Measurements from ENCODE around the gene CD70.
"Not testable (repeated sequence)": the region's sequence is repeated elsewhere in the genome, so short reads cannot be mapped to it uniquely, and the experiment has no call there.

Gene CD70

DNA sequence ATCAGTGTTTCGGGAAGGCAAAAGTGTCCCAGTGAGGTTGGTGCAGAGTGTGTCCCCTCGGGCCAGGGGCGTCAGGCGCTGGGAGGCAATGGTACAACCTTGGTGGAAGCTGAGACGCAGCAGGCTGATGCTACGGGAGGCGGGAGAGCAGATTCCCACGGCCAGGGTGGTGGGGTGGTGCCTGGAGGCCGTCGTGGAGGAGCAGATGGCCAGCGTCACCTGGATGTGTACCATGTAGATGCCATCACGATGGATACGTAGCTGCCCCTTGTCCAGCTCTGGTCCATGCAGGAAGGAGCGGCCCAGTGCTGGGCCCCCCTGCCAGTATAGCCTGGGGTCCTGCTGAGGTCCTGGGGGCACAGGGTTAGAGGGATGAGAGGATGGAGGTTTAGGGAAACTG is 4.9 kb downstream of the CD70 start:
- Histone ChIP-seq H3K9me3 (ENCODE audit: severe bottlenecking) (peaks cover 3% of the 10 kb centered on the region), H3K27ac (no peak overlapping the region), H3K4me3 (ENCODE audit: low read depth, low read length) (no peak overlapping the region), H3K36me3 (no peaks in the 10 kb centered on the region), H3K27me3 (ENCODE audit: insufficient read depth, low read depth, severe bottlenecking) (peaks cover 12% of the 10 kb centered on the region)
- TF ChIP-seq, protein P1, sequence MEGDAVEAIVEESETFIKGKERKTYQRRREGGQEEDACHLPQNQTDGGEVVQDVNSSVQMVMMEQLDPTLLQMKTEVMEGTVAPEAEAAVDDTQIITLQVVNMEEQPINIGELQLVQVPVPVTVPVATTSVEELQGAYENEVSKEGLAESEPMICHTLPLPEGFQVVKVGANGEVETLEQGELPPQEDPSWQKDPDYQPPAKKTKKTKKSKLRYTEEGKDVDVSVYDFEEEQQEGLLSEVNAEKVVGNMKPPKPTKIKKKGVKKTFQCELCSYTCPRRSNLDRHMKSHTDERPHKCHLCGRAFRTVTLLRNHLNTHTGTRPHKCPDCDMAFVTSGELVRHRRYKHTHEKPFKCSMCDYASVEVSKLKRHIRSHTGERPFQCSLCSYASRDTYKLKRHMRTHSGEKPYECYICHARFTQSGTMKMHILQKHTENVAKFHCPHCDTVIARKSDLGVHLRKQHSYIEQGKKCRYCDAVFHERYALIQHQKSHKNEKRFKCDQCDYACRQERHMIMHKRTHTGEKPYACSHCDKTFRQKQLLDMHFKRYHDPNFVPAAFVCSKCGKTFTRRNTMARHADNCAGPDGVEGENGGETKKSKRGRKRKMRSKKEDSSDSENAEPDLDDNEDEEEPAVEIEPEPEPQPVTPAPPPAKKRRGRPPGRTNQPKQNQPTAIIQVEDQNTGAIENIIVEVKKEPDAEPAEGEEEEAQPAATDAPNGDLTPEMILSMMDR (IDR thresholded peaks at IDR 0.05; ENCODE audit: low read depth, low read length), result no peak
- DNase-seq, result no peak

DNA sequence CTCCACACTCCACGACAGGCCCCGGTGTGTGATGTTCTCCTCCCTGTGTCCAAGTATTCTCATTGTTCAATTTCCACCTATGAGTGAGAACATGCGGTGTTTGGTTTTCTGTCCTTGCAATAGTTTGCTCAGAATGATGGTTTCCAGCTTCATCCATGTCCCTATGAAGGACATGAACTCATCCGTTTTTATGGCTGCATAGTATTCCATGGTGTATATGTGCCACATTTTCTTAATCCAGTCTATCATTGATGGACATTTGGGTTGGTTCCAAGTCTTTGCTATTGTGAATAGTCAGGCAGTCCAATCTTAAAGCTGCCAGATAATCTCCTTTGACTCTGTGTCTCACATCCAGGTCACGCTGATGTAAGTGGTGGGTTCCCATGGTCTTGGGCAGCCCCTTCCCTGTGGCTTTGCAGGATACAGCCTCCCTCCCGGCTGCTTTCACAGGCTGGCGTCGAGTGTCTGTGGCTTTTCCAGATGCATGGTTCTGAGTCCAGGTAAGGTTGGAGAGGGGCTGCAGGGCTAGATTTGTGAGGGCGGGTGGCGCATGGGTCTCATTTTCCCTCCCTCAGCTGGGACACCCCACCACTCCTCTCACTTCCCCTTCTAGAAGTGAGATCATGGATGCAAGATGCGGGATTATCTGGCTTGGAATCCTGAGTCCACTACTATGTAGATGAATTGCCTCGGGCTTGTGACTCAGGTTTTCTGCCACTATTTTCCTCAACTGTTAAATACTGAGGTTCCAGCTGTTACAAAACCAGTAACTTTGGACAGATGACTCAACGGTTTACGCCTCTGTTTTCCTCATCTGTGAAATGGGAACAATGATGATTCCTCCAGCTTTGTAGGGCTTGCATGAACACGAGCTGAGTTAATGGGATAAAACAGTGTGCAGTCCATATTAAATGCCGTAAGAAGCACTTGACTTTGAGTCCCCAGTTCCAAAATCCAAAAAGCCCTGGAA is 8.2 kb downstream of the CD70 start:
- H3K36me3 ChIP-seq; H3K4me3 ChIP-seq (ENCODE audit: low read depth, low read length); H3K27me3 ChIP-seq (ENCODE audit: insufficient read depth, low read depth, severe bottlenecking); DNase-seq; H3K27ac ChIP-seq: not testable (repeated sequence)
- peaks cover 10% of the 10 kb centered on the region for H3K9me3 ChIP-seq (ENCODE audit: severe bottlenecking)

DNA sequence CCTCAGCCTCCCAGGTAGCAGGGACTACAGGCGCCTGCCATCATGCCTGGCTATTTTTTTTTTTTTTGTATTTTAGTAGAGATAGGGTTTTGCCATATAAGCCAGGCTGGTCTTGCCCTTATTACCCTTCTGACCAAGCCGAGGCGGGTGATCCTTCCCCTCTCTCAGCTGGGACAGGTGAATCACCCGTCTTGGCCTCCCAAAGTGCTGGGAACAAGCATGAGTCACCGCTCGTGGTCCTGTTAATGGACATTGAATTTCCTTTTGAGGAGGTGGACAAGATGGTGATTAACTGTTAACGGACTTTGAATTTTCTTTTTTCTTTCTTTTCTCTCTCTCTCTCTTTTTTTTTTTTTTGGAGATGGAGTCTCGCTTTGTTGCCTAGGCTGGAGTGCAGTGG is 10.6 kb downstream of the CD70 start:
- Histone ChIP-seq H3K4me3 (ENCODE audit: low read depth, low read length) (no peak overlapping the region), H3K27me3 (ENCODE audit: insufficient read depth, low read depth, severe bottlenecking) (no peaks in the 10 kb centered on the region), H3K9me3 (ENCODE audit: severe bottlenecking) (peaks cover 11% of the 10 kb centered on the region), H3K27ac (no peak overlapping the region), H3K36me3 (no peaks in the 10 kb centered on the region)
- TF ChIP-seq, protein P1 (IDR thresholded peaks at IDR 0.05; ENCODE audit: low read depth, low read length), result no peak
- no peak for DNase-seq

DNA sequence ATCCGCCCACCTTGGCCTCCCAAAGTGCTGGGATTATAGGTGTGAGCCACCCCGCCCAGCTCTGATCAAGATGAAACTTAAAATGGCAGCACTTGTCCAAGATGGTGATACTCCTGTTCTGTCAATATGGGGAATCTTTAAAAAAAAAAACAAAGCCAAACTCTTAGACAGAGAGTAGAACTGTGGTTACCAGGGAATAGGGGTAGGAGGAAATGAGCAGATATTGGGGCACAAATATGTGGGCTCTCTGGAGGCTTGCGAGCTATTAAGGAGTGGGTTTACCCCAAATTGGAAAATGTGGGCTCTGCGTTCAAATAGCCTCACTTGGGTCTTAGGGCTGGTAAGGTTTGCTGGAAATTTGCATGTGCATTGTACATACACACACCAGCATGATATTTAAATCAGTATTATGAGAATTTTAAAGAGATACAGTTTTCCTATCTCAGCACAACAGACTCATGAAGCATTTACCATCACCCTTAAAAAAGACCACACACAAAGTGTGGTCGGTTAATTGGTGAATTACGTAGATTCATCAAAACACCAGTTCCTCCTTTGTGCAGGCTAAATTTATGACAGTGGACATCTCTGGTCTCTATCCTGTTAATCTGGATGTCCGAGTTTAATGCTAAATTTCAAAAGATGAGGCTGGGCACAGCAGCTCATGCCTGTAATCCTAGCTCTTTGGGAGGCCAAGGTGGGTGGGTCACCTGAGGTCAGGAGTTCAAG is 11.3 kb downstream of the CD70 start:
- no peak overlapping the region for H3K27ac ChIP-seq
- no peak overlapping the region for H3K4me3 ChIP-seq (ENCODE audit: low read depth, low read length)
- H3K36me3 ChIP-seq, result no peaks in the 10 kb centered on the region
- H3K9me3 ChIP-seq (ENCODE audit: severe bottlenecking), result peaks cover 11% of the 10 kb centered on the region
- DNase-seq, result no peak
- no peaks in the 10 kb centered on the region for H3K27me3 ChIP-seq (ENCODE audit: insufficient read depth, low read depth, severe bottlenecking)
- TF ChIP-seq, protein P1 (IDR thresholded peaks at IDR 0.05; ENCODE audit: low read depth, low read length), result no peak

DNA sequence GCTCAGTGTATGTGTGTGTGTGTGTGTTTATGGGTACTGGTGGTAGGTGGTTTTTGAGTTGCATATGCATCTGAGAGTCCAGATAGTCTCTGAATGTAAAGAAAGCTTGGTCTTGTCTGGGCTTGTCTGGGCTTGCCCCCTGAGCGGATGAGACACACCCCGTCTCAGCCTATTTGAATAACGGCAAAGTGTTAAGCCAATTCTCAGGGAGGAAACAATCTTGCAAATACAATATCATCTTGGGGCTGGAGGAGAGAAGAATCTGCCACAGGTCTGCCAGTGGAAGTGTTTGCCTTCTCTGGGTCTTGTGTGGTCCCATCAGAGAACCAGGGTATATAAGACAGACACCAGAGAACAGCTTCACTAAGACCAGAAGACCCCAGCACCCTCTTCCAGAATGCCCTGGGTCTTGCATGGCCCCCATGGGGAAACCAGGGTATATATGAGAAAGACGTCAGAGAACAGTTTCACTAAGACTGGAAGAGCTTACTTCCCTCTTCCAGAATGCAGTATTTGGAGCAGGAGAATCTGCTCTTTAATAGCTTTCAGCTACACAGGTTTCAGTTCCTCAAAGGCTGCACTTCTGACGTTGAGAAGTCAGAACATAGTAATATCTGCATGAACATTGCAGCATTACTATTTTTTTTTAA is 13.3 kb downstream of the CD70 start:
- Histone ChIP-seq H3K9me3 (ENCODE audit: severe bottlenecking) (peaks cover 9% of the 10 kb centered on the region), H3K4me3 (ENCODE audit: low read depth, low read length) (no peak overlapping the region), H3K36me3 (no peaks in the 10 kb centered on the region), H3K27ac (peak overlapping the region; percentile 89), H3K27me3 (ENCODE audit: insufficient read depth, low read depth, severe bottlenecking) (no peaks in the 10 kb centered on the region)
- TF ChIP-seq, protein P1 (IDR thresholded peaks at IDR 0.05; ENCODE audit: low read depth, low read length), result no peak
- peak; percentile 78 for DNase-seq

Data from WERI-Rb-1 (cell line).